Measurements from ENCODE around the gene TEN1. TPM values are rescaled to one million over a fixed set of nuclear protein-coding genes. Genes with fewer than 3 reads are reported as not detected.

TEN1 gene
- total and polyA plus RNA-seq, 2 of the 13 experiments (the other 11 are each of a cell fraction or from before 2014, with no cell fraction given), result 18.0 to 21.3 TPM

DNA sequence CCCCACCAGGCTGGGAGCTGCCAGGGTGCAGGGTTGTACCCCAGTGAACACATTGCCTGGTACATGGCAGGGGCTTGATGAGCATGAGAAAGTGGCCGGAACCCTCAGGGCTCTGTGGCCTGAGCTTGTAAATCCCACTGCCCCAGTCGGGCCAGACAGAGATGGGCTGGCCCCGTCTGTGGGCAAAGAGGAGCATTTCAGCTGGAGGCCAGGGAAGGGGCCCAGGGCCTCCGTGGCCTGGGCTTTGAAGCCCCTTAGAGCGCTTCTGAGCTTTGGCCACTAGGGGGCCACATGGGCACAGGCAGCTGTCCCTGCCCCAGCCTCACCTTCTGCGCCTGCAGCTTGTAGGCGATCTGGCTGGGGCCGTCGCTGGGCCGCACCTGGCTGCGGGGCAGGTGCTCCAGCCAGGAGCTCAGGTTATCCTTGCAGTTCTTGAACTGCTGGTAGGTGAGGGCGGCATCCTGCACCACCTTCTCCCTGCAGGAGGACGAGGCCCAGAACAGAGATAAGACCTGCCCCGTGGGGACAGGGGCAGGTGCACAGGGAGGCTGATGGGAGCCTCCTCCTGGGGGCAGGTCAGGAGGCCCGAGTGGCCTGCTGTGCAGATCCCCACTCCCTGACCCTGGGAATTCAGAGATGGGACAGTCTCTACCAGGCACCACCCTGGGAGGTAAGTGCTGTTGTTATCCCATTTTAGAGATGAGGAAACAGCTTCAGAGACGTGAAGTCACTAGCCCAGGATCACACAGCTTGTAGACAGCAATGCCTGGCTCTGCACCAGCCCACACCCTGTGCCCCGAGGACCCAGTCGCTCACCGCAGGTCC is 35.3 kb downstream of the TEN1 start (continued):
- TF ChIP-seq, protein P1, sequence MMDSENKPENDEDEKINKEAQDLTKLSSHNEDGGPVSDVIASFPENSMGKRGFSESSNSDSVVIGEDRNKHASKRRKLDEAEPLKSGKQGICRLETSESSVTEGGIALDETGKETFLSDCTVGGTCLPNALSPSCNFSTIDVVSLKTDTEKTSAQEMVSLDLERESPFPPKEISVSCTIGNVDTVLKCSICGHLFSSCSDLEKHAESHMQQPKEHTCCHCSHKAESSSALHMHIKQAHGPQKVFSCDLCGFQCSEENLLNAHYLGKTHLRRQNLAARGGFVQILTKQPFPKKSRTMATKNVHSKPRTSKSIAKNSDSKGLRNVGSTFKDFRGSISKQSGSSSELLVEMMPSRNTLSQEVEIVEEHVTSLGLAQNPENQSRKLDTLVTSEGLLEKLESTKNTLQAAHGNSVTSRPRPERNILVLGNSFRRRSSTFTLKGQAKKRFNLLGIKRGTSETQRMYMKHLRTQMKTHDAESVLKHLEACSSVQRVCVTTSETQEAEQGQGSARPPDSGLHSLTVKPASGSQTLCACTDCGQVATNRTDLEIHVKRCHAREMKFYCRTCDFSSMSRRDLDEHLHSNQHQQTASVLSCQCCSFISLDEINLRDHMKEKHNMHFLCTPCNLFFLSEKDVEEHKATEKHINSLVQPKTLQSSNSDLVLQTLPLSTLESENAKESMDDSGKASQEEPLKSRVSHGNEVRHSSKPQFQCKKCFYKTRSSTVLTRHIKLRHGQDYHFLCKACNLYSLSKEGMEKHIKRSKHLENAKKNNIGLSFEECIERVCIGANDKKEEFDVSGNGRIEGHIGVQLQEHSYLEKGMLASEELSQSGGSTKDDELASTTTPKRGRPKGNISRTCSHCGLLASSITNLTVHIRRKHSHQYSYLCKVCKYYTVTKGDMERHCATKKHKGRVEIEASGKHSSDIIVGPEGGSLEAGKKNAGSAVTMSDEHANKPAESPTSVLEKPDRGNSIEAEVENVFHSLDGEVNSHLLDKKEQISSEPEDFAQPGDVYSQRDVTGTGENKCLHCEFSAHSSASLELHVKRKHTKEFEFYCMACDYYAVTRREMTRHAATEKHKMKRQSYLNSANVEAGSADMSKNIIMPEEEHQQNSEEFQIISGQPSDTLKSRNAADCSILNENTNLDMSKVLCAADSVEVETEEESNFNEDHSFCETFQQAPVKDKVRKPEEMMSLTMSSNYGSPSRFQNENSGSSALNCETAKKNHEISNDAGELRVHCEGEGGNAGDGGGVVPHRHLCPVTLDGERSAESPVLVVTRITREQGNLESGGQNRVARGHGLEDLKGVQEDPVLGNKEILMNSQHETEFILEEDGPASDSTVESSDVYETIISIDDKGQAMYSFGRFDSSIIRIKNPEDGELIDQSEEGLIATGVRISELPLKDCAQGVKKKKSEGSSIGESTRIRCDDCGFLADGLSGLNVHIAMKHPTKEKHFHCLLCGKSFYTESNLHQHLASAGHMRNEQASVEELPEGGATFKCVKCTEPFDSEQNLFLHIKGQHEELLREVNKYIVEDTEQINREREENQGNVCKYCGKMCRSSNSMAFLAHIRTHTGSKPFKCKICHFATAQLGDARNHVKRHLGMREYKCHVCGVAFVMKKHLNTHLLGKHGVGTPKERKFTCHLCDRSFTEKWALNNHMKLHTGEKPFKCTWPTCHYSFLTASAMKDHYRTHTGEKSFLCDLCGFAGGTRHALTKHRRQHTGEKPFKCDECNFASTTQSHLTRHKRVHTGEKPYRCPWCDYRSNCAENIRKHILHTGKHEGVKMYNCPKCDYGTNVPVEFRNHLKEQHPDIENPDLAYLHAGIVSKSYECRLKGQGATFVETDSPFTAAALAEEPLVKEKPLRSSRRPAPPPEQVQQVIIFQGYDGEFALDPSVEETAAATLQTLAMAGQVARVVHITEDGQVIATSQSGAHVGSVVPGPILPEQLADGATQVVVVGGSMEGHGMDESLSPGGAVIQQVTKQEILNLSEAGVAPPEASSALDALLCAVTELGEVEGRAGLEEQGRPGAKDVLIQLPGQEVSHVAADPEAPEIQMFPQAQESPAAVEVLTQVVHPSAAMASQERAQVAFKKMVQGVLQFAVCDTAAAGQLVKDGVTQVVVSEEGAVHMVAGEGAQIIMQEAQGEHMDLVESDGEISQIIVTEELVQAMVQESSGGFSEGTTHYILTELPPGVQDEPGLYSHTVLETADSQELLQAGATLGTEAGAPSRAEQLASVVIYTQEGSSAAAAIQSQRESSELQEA (CRISPR knock-in tag; IDR thresholded peaks at IDR 0.05; ENCODE audit: not compliant biosample characterization), result peak; percentile 75
- TF ChIP-seq ZFP82 (CRISPR knock-in tag; IDR thresholded peaks at IDR 0.05; ENCODE audit: borderline replicate concordance) (no peak), ZNF329 (CRISPR knock-in tag; IDR thresholded peaks at IDR 0.05; ENCODE audit: low read depth) (0 out of 2 replicates have a peak, but pooled peaks have one; percentile 55), NR2F1 (CRISPR knock-in tag; IDR thresholded peaks at IDR 0.05) (no peak), ZSCAN21 (CRISPR knock-in tag; IDR thresholded peaks at IDR 0.05; ENCODE audit: borderline replicate concordance) (no peak), TMF1 (CRISPR knock-in tag; IDR thresholded peaks at IDR 0.05; ENCODE audit: low read depth) (no peak), ZNF770 (CRISPR knock-in tag; IDR thresholded peaks at IDR 0.05) (peak; percentile 50; the same call in 1 of the 2 replicates), NFYB (CRISPR knock-in tag; IDR thresholded peaks at IDR 0.05) (no peak), ZNF567 (CRISPR knock-in tag; IDR thresholded peaks at IDR 0.05; ENCODE audit: borderline replicate concordance) (no peak), PLSCR1 (CRISPR knock-in tag; IDR thresholded peaks at IDR 0.05; ENCODE audit: borderline replicate concordance) (no peak), KAT2B (IDR thresholded peaks at IDR 0.05; ENCODE audit: borderline replicate concordance, low read depth, low read length) (no peak), ARNT (IDR thresholded peaks at IDR 0.05) (no peak), WIZ (CRISPR knock-in tag; IDR thresholded peaks at IDR 0.05) (no peak), LCORL (IDR thresholded peaks at IDR 0.05) (no peak), LCORL (CRISPR knock-in tag; IDR thresholded peaks at IDR 0.05) (peak; percentile 71), ZNF326 (CRISPR knock-in tag; IDR thresholded peaks at IDR 0.05; ENCODE audit: borderline replicate concordance) (no peak)
- TF ChIP-seq, protein P2, sequence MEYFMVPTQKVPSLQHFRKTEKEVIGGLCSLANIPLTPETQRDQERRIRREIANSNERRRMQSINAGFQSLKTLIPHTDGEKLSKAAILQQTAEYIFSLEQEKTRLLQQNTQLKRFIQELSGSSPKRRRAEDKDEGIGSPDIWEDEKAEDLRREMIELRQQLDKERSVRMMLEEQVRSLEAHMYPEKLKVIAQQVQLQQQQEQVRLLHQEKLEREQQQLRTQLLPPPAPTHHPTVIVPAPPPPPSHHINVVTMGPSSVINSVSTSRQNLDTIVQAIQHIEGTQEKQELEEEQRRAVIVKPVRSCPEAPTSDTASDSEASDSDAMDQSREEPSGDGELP (IDR thresholded peaks at IDR 0.05; ENCODE audit: borderline replicate concordance, low read depth), result 0 out of 2 replicates have a peak, but pooled peaks have one; percentile 25

Data from HepG2 (cell line).